GM12875 (cell line): Measurements from ENCODE around the gene LRFN3.
A peak's percentile ranks its signal among the peaks of the same experiment; 100 is the strongest.

Experiments
- H3K4me3 ChIP-seq: one replicate; pipeline ENCODE4 v1.5.1; 2011; ENCODE audit warnings: low read depth, low read length, control low read depth
- TF ChIP-seq, protein P1 (sequence below): IDR thresholded peaks from 2 replicates; pipeline ENCODE4 v1.5.1; 2011; ENCODE audit warnings: low read depth, mild to moderate bottlenecking, control low read depth, inconsistent platforms, low read length, moderate library complexity, borderline replicate concordance; ENCODE audit not compliant: insufficient read depth

LRFN3 gene

DNA sequence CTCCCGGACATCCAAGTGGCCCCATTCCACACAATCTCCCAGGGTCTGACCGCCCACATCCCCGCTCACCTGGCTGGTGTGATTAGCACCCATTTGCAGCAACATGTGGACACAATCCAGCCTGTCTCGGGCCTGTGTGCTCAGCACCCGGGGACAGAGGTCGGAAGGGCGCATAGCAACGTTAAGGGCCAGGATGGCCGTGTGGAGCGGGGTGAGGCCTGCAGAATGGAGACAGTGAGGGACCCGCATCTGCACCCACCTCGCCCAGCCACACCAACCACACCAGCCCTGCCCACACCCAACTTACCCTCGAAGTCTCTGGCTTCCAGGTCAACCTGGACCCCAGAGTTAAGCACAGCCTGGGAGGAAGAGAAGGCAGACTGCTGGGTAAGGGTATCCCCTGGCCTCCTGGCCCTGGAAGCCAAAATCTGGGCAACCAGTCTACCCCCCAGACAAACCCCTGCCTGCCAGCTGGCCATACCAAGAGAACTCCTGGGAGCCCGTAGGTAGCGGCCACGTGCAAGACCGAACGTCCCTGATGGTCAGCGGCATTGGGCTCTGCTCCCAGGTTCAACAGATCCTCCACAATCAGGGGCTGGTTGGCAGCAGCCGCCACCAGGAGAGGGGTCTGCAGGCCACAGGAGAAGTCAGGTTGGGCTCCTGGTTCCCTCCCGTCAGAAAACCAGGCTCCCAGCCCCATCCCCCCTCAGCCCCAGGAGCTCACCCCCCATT, 40.1 kb upstream of the LRFN3 start:
- H3K4me3 ChIP-seq: no peak overlapping the region
- TF ChIP-seq, protein P1, sequence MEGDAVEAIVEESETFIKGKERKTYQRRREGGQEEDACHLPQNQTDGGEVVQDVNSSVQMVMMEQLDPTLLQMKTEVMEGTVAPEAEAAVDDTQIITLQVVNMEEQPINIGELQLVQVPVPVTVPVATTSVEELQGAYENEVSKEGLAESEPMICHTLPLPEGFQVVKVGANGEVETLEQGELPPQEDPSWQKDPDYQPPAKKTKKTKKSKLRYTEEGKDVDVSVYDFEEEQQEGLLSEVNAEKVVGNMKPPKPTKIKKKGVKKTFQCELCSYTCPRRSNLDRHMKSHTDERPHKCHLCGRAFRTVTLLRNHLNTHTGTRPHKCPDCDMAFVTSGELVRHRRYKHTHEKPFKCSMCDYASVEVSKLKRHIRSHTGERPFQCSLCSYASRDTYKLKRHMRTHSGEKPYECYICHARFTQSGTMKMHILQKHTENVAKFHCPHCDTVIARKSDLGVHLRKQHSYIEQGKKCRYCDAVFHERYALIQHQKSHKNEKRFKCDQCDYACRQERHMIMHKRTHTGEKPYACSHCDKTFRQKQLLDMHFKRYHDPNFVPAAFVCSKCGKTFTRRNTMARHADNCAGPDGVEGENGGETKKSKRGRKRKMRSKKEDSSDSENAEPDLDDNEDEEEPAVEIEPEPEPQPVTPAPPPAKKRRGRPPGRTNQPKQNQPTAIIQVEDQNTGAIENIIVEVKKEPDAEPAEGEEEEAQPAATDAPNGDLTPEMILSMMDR: no peak

DNA sequence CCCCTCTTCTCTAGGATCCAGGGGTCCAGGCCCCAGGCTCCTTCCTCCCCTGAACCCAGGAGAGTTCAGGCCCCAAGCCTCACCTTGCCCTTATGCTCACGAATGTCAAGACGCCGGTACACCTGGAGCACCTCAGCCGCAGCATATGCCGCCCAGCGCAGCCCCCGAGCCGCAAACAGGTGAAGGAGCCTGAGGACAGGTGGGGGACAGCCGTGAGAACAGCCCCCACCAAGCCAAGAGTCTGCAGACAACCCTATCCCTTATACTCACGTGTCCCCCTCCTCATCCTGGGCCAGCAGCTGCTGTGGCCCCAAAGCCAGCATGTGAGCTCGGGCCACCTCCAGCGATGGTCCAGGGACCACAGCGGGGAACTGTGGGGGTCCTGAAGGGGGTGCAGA, 39.5 kb upstream of the LRFN3 start:
- TF ChIP-seq, protein P1: no peak
- H3K4me3 ChIP-seq: no peak overlapping the region

DNA sequence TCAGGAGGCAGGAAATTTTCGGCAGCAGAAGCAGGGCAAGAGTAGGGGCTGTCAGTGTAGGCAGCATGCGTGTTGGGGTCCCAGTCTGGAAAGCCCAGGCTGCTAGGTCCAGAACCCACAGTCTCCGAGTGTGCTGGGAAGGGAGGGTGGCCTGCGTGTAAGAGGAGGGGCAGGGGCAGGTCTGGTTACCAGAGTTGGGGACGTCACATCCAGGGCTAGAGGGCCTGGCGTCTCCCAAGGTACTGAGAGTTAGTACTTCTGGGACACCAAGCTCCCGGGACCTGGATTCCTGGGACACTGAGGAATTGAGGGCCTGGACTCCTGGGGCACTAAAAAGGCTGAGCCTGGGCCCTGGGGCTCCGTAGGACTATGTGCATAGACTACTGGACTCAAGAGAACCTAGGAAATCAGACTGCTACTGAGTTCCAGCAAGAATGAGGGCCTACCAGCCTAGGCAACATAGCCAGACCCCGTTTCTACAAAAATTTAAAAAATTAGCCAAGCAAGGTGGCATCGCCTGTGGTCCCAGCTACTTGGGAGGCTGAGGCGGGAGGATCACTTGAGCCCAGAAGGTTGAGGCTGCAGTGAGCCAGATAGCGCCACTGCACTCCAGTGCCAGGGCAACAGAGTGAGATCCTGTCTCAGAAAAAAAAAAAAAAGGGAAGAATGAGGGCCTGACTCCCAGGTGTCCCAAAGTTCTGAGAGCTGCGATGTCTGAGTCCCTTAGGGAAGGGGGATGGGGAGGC, 38.3 kb upstream of the LRFN3 start:
- TF ChIP-seq, protein P1: no peak
- H3K4me3 ChIP-seq: peak overlapping the region; percentile 88

DNA sequence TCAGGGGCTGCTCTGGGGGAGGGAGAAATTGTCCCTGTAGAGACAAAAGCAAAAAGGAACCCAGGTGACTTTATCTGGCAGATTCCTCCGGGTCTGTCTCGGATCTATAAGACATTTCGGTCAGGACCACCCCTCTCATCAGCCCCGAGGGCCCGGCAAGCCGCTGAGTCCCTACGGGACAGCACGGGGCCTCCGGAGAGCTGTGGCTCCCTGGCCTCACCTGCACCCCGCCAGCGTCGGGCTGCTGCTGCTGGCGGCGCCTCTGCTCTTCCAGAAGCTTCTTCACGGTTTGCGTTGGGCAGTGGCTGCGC, 37.7 kb upstream of the LRFN3 start:
- H3K4me3 ChIP-seq: peak overlapping the region; percentile 88
- TF ChIP-seq, protein P1: no peak

DNA sequence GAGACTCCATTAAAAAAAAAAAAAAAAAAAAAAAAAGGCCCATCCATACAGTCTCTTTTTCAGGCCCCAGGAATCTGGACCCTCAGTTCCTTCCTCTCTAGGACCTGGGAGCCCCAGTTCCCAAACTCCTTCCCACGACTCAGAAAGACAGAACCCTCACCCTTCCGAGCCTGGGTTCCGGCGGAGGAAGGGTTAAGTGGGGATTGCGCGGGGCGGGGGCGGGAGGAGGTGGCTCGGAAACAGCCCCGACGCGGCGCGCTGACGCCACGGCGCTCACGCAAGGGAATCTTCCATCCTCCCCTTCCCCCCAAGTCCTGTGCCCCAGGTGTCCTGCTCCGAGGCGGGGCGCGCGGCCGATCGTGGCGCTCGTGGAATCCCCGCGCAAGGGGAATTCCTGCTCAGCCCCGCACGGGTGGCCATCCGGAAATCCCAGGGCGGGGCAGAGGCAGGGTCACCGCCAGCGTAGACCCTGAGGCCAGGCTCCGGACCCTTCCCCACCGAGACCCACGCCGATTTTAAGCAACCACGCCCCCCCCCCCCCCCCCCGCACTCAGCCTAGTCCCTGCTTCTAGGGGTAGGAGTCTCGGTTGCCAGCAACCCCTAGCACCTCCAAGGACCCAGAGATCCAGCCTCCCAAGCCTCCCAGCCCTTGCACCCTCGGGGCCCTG, 36.5 kb upstream of the LRFN3 start:
- H3K4me3 ChIP-seq: peak overlapping the region; percentile 88
- TF ChIP-seq, protein P1: no peak

DNA sequence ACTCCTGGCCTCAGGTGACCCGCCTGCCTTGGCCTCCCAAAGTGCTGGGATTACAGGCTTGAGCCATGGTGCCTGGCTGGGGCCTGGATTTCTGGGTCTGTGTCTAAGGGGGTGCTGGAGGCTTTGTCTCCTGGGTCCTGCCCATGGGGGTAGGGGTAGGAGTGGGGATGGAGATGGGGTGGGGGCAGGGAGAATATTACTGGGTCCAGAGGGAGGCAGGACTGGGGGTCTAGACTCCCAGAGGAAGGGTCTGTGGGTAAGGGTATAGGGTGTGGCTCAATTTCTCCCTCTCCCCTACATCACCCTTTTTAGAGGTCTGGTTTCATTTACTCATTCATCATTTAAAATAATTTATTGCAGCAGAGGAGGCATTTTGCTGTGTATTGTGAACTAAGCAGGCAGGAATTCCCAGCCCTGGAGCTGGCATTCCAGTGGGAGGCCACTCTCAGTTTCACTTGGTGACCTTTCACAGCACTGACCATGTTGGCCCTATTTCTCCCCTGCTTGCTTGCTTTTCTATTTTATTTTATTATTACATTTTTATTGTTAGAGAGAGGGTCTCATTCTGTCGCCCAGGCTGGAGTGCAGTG, 35.0 kb upstream of the LRFN3 start:
- peak overlapping the region; percentile 88 for H3K4me3 ChIP-seq
- TF ChIP-seq, protein P1: no peak
